DND-41 (cell line): ENCODE results near the gene UGT1A1.

Experiments
- ATAC-seq: fragments of 200-7000 bp; cut with Tn5 transposase; 3 replicates; pipeline ENCODE4 v1.9.1; 2021; ENCODE audit warnings: low read depth; ENCODE audit not compliant: insufficient read depth
- DNase-seq: peaks from one replicate; pipeline ENCODE4 v3.0.0-alpha.2; 2020
- H2AFZ ChIP-seq: 2 replicates; pipeline ENCODE4 v1.6.0; 2012; ENCODE audit warnings: low read depth, low read length
- H3K27ac ChIP-seq: 2 replicates; pipeline ENCODE4 v1.5.1; 2012; ENCODE audit warnings: low read length, inconsistent platforms
- H3K27me3 ChIP-seq: fragments of 200-600 bp; sonication (generic); 2 replicates; pipeline ENCODE4 v1.6.0; 2012; ENCODE audit warnings: low read length, mild to moderate bottlenecking, inconsistent platforms; ENCODE audit not compliant: insufficient read depth, poor library complexity
- H3K36me3 ChIP-seq: 2 replicates; pipeline ENCODE4 v1.5.1; 2012; ENCODE audit warnings: low read length, inconsistent platforms; ENCODE audit not compliant: insufficient read depth
- H3K4me1 ChIP-seq: 2 replicates; pipeline ENCODE4 v1.5.1; 2012; ENCODE audit warnings: mild to moderate bottlenecking, low read length; ENCODE audit not compliant: insufficient read depth
- H3K4me2 ChIP-seq: 2 replicates; pipeline ENCODE4 v1.6.0; 2012; ENCODE audit warnings: mild to moderate bottlenecking, moderate library complexity, low read length, inconsistent platforms; ENCODE audit not compliant: insufficient read depth
- H3K4me3 ChIP-seq, 2 experiments: fragments of 200-600 bp in 1 of 2; shearing (Covaris generic) in 1 of 2; 2 replicates each; pipeline ENCODE4 v1.5.1; 2012 to 2016; ENCODE audit warnings: inconsistent platforms in 2 of 2, low read length in 2 of 2, mild to moderate bottlenecking in 2 of 2, low read depth in 1 of 2, moderate library complexity in 1 of 2
- H3K79me2 ChIP-seq: 2 replicates; pipeline ENCODE4 v1.6.0; 2012; ENCODE audit warnings: low read length, inconsistent platforms; ENCODE audit not compliant: insufficient read depth
- H3K9ac ChIP-seq: 2 replicates; pipeline ENCODE4 v1.6.0; 2012; ENCODE audit warnings: low read depth, mild to moderate bottlenecking, inconsistent platforms, low read length, moderate library complexity
- H3K9me3 ChIP-seq: 2 replicates; pipeline ENCODE4 v1.5.1; 2012; ENCODE audit warnings: low read length, moderate library complexity, mild to moderate bottlenecking, inconsistent platforms; ENCODE audit not compliant: insufficient read depth, severe bottlenecking
- H4K20me1 ChIP-seq: 2 replicates; pipeline ENCODE4 v1.6.0; 2012; ENCODE audit warnings: low read length; ENCODE audit not compliant: insufficient read depth
- EZH2 ChIP-seq: IDR thresholded peaks from 3 replicates; pipeline ENCODE4 v1.6.1; 2012; ENCODE audit warnings: borderline replicate concordance, low read depth, mild to moderate bottlenecking, moderate library complexity, low read length, inconsistent platforms; ENCODE audit not compliant: severe bottlenecking
- TF ChIP-seq, protein P1 (sequence below): IDR thresholded peaks from 2 replicates; pipeline ENCODE4 v1.5.1; 2012; ENCODE audit warnings: borderline replicate concordance, low read length, moderate library complexity, mild to moderate bottlenecking; ENCODE audit not compliant: poor library complexity, severe bottlenecking; ENCODE audit errors: extremely low read depth

The UGT1A1 gene

DNA sequence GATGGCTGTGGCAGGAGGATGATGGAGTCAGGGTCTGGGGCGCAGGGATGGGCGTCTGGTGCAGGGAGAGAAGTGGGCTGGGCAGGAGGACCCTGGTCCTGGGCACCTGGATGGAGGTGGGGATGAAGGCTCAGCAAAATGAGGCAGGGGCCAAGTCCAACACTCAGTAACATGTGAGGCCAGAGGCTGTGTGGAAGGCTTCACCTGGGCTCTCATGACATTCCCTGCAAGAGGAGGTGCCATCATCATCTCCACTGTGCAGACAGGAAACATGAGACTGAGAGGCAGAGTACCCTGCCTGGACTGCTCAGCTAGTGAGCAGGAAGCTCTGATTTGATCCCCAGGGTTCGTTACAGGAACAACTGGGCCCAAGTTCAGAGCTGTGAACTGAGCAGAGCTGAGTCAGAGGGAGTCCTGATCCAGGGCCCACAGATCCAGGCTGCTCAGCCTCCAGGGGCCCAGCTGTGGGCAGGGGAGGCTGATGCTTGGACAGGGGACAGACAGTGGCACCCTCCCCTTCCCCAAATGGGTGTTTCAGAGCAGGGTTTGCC is 57.4 kb downstream of the UGT1A1 start:
- Histone ChIP-seq H3K9ac (no peak overlapping the region), H3K36me3 (no peaks in the 10 kb centered on the region), H3K4me1 (no peaks in the 10 kb centered on the region), H3K79me2 (no peaks in the 10 kb centered on the region), H2AFZ (no peak overlapping the region), H3K4me3 (no peak overlapping the region), H3K4me2 (no peak overlapping the region), H4K20me1 (no peaks in the 10 kb centered on the region), H3K9me3 (no peaks in the 10 kb centered on the region), H3K27ac (no peak overlapping the region), H3K27me3 (peaks cover 5% of the 10 kb centered on the region)
- no peak for DNase-seq
- no peak for ATAC-seq
- TF ChIP-seq, protein P1, sequence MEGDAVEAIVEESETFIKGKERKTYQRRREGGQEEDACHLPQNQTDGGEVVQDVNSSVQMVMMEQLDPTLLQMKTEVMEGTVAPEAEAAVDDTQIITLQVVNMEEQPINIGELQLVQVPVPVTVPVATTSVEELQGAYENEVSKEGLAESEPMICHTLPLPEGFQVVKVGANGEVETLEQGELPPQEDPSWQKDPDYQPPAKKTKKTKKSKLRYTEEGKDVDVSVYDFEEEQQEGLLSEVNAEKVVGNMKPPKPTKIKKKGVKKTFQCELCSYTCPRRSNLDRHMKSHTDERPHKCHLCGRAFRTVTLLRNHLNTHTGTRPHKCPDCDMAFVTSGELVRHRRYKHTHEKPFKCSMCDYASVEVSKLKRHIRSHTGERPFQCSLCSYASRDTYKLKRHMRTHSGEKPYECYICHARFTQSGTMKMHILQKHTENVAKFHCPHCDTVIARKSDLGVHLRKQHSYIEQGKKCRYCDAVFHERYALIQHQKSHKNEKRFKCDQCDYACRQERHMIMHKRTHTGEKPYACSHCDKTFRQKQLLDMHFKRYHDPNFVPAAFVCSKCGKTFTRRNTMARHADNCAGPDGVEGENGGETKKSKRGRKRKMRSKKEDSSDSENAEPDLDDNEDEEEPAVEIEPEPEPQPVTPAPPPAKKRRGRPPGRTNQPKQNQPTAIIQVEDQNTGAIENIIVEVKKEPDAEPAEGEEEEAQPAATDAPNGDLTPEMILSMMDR, result no peak
- no peak for TF ChIP-seq EZH2

DNA sequence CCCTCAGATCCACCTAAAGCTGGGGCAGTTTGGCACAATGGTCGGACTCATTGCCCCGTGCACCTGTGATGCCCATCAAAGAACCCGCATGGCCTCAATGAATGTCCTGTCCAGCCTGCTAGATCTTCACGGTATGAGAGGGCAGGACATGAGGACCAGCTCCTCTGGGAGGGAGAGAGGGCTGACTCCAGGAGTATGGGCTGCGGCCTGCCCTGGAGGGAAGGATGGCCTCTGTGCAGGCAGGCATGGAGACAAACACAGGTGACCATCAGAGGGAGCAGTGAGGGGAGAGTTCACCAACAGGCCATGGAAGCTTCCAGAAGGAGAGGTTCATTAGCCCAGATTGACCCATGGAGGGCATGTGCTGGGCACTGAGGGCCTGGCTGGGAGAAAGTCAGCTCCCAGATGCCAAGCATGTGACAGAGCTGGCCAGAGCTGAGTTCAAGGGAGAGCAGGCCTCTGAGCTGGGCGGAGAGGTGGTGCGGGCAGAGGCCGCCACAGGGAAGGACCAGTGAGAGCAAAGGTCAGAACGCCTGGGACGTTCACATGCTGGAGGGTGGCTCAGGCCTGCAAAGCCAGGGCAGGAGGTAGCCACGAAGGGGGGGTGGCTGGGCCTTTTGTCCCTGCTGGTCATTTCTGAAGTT is 58.0 kb downstream of the UGT1A1 start:
- ATAC-seq (no peak), DNase-seq (no peak)
- Histone ChIP-seq H3K4me2 (no peak overlapping the region), H3K9me3 (no peaks in the 10 kb centered on the region), H4K20me1 (no peaks in the 10 kb centered on the region), H3K27ac (no peak overlapping the region), H3K79me2 (no peaks in the 10 kb centered on the region), H3K9ac (no peak overlapping the region), H3K27me3 (peaks cover 5% of the 10 kb centered on the region), H2AFZ (no peak overlapping the region), H3K4me3 (no peak overlapping the region), H3K36me3 (no peaks in the 10 kb centered on the region), H3K4me1 (no peaks in the 10 kb centered on the region)
- no peak for TF ChIP-seq EZH2
- TF ChIP-seq, protein P1, result no peak

DNA sequence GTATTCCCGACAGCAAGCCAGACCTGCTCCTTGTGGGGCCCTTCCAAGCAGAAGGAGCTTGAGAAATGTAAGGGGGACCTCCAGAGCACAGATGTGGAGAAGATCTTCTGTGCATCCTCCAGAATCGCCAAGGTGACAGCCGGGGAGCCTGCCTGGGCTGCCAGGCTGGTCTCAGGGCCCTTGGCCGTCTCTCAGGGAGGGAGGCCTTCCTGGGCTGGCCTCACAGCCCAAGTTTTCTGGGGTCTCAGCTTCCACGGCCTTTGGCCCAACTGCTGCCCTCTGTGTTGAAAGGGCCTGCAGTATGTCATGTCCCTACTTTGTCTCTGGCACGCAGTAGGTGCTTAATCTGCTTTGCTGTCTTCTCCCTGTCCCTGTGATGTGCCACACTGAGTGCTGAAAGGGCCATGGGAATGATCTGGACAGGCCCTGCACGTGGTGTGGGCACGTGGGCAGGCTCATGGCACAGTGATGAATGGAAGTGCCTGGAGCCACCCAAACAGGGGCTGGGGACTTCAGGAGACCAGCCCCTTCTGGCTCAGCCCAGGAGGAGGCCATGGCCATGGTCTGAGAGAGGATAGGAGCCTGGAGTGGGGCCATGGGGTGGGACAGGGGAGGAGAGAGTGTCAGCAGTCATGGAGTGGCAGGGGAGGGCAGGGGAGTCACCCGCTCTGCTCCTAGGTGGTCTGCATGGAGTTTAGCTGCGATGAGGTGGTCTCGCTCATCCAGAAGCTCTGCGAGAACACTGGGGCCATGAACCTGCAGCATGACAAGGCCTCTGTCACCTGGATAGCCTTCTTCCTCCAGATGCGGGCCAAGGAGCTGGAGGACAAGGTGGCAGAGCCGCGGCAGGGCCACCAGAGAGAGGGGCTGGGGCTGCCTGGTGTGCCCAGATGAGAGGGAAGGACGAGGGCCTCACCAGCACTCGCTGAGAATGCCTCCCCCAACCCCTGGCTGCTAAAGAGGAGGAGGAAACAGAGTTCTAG is 58.9 kb downstream of the UGT1A1 start:
- Histone ChIP-seq H4K20me1 (no peaks in the 10 kb centered on the region), H3K4me3 (no peak overlapping the region), H3K27me3 (peaks cover 5% of the 10 kb centered on the region), H3K9me3 (no peaks in the 10 kb centered on the region), H3K4me1 (no peaks in the 10 kb centered on the region), H3K79me2 (no peaks in the 10 kb centered on the region), H2AFZ (no peak overlapping the region), H3K4me2 (no peak overlapping the region), H3K27ac (no peak overlapping the region), H3K36me3 (no peaks in the 10 kb centered on the region), H3K9ac (no peak overlapping the region)
- TF ChIP-seq, protein P1, result no peak
- TF ChIP-seq EZH2, result no peak
- DNase-seq (no peak), ATAC-seq (no peak)
